SK-N-SH (cell line): ENCODE data around the gene DNAJA2. TPM values are rescaled to one million over a fixed set of nuclear protein-coding genes. Genes with fewer than 3 reads are reported as not detected.
"Not testable (repeated sequence)": the region's sequence is repeated elsewhere in the genome, so short reads cannot be mapped to it uniquely, and the experiment has no call there.

ENCODE experiments used
- CTCF ChIA-PET: fragments of 300-600, 350-600 bp; formaldehyde crosslinking; extraction: SDS; loops from one replicate; lab custom pipeline; 2021; lab: Yijun Ruan, JAX
- POLR2A ChIA-PET: fragments of 350-600 bp; sonication (Branson Sonifier 250); formaldehyde crosslinking; extraction: SDS; loops from one replicate; lab custom pipeline; 2020; ENCODE audit warnings: antibody characterized with exemption, inconsistent platforms; lab: Yijun Ruan, JAX
- DNase-seq: peaks from one replicate; pipeline ENCODE4 v3.0.0; 2012
- H2AFZ ChIP-seq: fragments of 200-600 bp; sonication (generic); 2 replicates; pipeline ENCODE4 v1.8.1; 2016; ENCODE audit warnings: antibody characterized with exemption, mild to moderate bottlenecking, low read depth
- H3F3A ChIP-seq: fragments of 200-600 bp; sonication (generic); replicated peaks from 2 replicates; pipeline ENCODE3; 2016; ENCODE audit warnings: antibody characterized with exemption, mild to moderate bottlenecking; ENCODE audit not compliant: insufficient read depth
- H3K27ac ChIP-seq, 2 experiments: fragments of 200-500 bp in 1 of 2; fragments of 200-600 bp in 1 of 2; sonication (Bioruptor generic) in 1 of 2; sonication (generic), shearing (Covaris generic) in 1 of 2; 2 replicates each; pipeline versions ENCODE4 v1.5.1 to v1.6.1; 2014 to 2016; ENCODE audit warnings: low read depth in 2 of 2, inconsistent platforms in 1 of 2, low read length in 1 of 2, mild to moderate bottlenecking in 1 of 2, mixed read lengths in 1 of 2
- H3K27me3 ChIP-seq: fragments of 200-600 bp; sonication (generic), shearing (Covaris generic); 2 replicates; pipeline ENCODE4 v1.6.1; 2016; ENCODE audit warnings: mixed run types; ENCODE audit not compliant: insufficient read depth
- H3K36me3 ChIP-seq, 2 experiments: fragments of 200-500 bp in 1 of 2; fragments of 200-600 bp in 1 of 2; sonication (Bioruptor generic) in 1 of 2; sonication (generic) in 1 of 2; replicated peaks in 1 of 2; 2 replicates each; pipeline versions ENCODE3 to v1.5.1; 2014 to 2016; ENCODE audit warnings: low read length in 1 of 2, mild to moderate bottlenecking in 1 of 2; ENCODE audit not compliant: insufficient read depth in 2 of 2, control insufficient read depth in 1 of 2
- H3K4me1 ChIP-seq, 2 experiments: fragments of 200-500 bp in 1 of 2; fragments of 200-600 bp in 1 of 2; sonication (Bioruptor generic) in 1 of 2; sonication (generic), shearing (Covaris generic) in 1 of 2; 2 replicates each; pipeline versions ENCODE4 v1.5.1 to v1.6.1; 2014 to 2016; ENCODE audit warnings: low read depth in 1 of 2, low read length in 1 of 2, mixed run types in 1 of 2; ENCODE audit not compliant: insufficient read depth in 2 of 2, control insufficient read depth in 1 of 2
- H3K4me2 ChIP-seq: fragments of 200-600 bp; sonication (generic), shearing (Covaris generic); 2 replicates; pipeline ENCODE4 v1.6.1; 2017; ENCODE audit warnings: mixed run types
- H3K4me3 ChIP-seq, 2 experiments: fragments of 200-500 bp in 1 of 2; fragments of 200-600 bp in 1 of 2; sonication (Bioruptor generic) in 1 of 2; sonication (generic), shearing (Covaris generic) in 1 of 2; 2 replicates each; pipeline versions ENCODE4 v1.5.1 to v1.8.1; 2014 to 2016; ENCODE audit warnings: low read depth in 2 of 2, inconsistent platforms in 1 of 2, low read length in 1 of 2, mild to moderate bottlenecking in 1 of 2, mixed read lengths in 1 of 2, moderate library complexity in 1 of 2
- H3K79me2 ChIP-seq: fragments of 200-600 bp; sonication (generic); 2 replicates; pipeline ENCODE4 v1.8.1; 2017; ENCODE audit warnings: mild to moderate bottlenecking; ENCODE audit not compliant: insufficient read depth
- H3K9ac ChIP-seq: fragments of 200-600 bp; sonication (generic); 2 replicates; pipeline ENCODE4 v1.6.1; 2017; ENCODE audit warnings: mixed run types
- H3K9me2 ChIP-seq: fragments of 200-600 bp; sonication (generic); 2 replicates; pipeline ENCODE4 v1.6.1; 2017; ENCODE audit warnings: mixed run types
- H3K9me3 ChIP-seq: fragments of 200-600 bp; sonication (generic); 2 replicates; pipeline ENCODE4 v1.6.1; 2017; ENCODE audit warnings: mixed run types, mild to moderate bottlenecking, moderate library complexity
- H4K20me1 ChIP-seq: fragments of 200-600 bp; sonication (generic); 2 replicates; pipeline ENCODE4 v1.6.1; 2017; ENCODE audit warnings: mild to moderate bottlenecking, mixed run types; ENCODE audit not compliant: insufficient read depth
- ELF1 ChIP-seq: IDR thresholded peaks from 2 replicates; pipeline ENCODE4 v1.4.0; 2012
- EP300 ChIP-seq, 2 experiments: IDR thresholded peaks; 2 replicates each; pipeline versions ENCODE4 v1.4.0 to v1.6.1; 2012; ENCODE audit warnings: borderline replicate concordance in 1 of 2, low read depth in 1 of 2, low read length in 1 of 2
- GABPA ChIP-seq: IDR thresholded peaks from 2 replicates; pipeline ENCODE4 v1.4.0; 2012; ENCODE audit warnings: low read depth, mild to moderate bottlenecking
- IRF3 ChIP-seq: fragments of 150-350 bp; IDR thresholded peaks from 2 replicates; pipeline ENCODE4 v1.6.1; 2016; ENCODE audit warnings: mild to moderate bottlenecking, low read depth, low read length
- JUND ChIP-seq: IDR thresholded peaks from 2 replicates; pipeline ENCODE4 v1.4.0; 2012
- NRF1 ChIP-seq: IDR thresholded peaks from 2 replicates; pipeline ENCODE4 v1.6.1; 2012; ENCODE audit warnings: low read depth, mild to moderate bottlenecking, low read length
- PBX3 ChIP-seq: IDR thresholded peaks from 2 replicates; pipeline ENCODE4; 2012
- POLR2AphosphoS5 ChIP-seq: IDR thresholded peaks from 2 replicates; pipeline ENCODE4 v1.6.1; 2012; ENCODE audit warnings: low read depth, low read length
- RAD21 ChIP-seq: IDR thresholded peaks from 2 replicates; pipeline ENCODE4 v1.6.1; 2012; ENCODE audit warnings: mild to moderate bottlenecking, low read length
- RCOR1 ChIP-seq: fragments of 150-350 bp; IDR thresholded peaks from 2 replicates; pipeline ENCODE4 v1.6.1; 2017; ENCODE audit warnings: antibody characterized with exemption, low read length
- RFX5 ChIP-seq: IDR thresholded peaks from 2 replicates; pipeline ENCODE4 v1.6.1; 2012; ENCODE audit warnings: mild to moderate bottlenecking, improper control_type of control experiment, low read length
- RXRA ChIP-seq: IDR thresholded peaks from 2 replicates; pipeline ENCODE4 v1.4.0; 2012; ENCODE audit warnings: low read depth, mild to moderate bottlenecking, borderline replicate concordance
- SMC3 ChIP-seq: IDR thresholded peaks from 2 replicates; pipeline ENCODE4 v1.6.1; 2012; ENCODE audit warnings: low read depth, low read length, improper control_type of control experiment
- YY1 ChIP-seq: IDR thresholded peaks from 2 replicates; pipeline ENCODE4 v1.4.0; 2012; ENCODE audit warnings: low read depth, mild to moderate bottlenecking
- ZBTB33 ChIP-seq: IDR thresholded peaks from 2 replicates; pipeline ENCODE4 v1.4.0; 2012; ENCODE audit warnings: low read depth, borderline replicate concordance
- WGBS: methylation state at CpG from one replicate; pipeline ENCODE4 v1.1.6; 2017; ENCODE audit warnings: low lambda C conversion rate; 5-methylcytosine and 5-hydroxymethylcytosine counted together
- polyA plus RNA-seq, 3 experiments: library from polyadenylated mRNA; depleted of rRNA; stranded (reverse); fragments of >200 nt; gene quantifications; 2 replicates each; pipeline ENCODE4 v1.2.3, GENCODE V29; 2012

Gene DNAJA2
- polyA plus RNA-seq, 1 of the 3 experiments (the other 2 are of a cell fraction): 9.7 TPM

GRCh38 chr16:47013172-47013571, 39.7 kb upstream of the DNAJA2 start:
- CTCF ChIA-PET: interaction anchor here (0.6 to 1.6 kb wide), 3 partner anchors 9 to 1193 kb away, joined by 3 to 4 read pairs (median 3); no protein-coding TSS in a partner anchor

GRCh38 chr16:47010812-47011211, 37.3 kb upstream of the DNAJA2 start:
- H3K9me2 ChIP-seq, H3K9ac ChIP-seq, H3F3A ChIP-seq, H3K9me3 ChIP-seq, H3K4me3 ChIP-seq, POLR2A ChIA-PET, H4K20me1 ChIP-seq, H2AFZ ChIP-seq, H3K4me1 ChIP-seq, H3K36me3 ChIP-seq, H3K79me2 ChIP-seq, CTCF ChIA-PET, H3K4me2 ChIP-seq, H3K27ac ChIP-seq, H3K27me3 ChIP-seq, DNase-seq: not testable (repeated sequence)
- 42% methylated on average over 2 of the region's 2 CpGs for WGBS

More at GRCh38 chr16:47013172-47013571, 39.7 kb upstream of the DNAJA2 start:
- Histone ChIP-seq H3F3A (no peaks in the 10 kb centered on the region), H3K27ac (no peak overlapping the region), H2AFZ (no peak overlapping the region), H3K9ac (no peak overlapping the region), H3K9me3 (no peaks in the 10 kb centered on the region), H3K4me1 (no peaks in the 10 kb centered on the region), H3K79me2 (no peaks in the 10 kb centered on the region), H3K4me2 (no peak overlapping the region), H3K27me3 (no peaks in the 10 kb centered on the region), H3K36me3 (no peaks in the 10 kb centered on the region), H4K20me1 (no peaks in the 10 kb centered on the region), H3K9me2 (no peaks in the 10 kb centered on the region), H3K4me3 (no peak overlapping the region)
- 71% methylated on average over 4 of the region's 4 CpGs for WGBS
- TF ChIP-seq NRF1 (no peak), JUND (no peak), GABPA (no peak), ZBTB33 (no peak), YY1 (no peak), ELF1 (no peak), IRF3 (no peak), POLR2AphosphoS5 (no peak), RAD21 (no peak), RXRA (no peak), SMC3 (no peak), EP300 (IDR thresholded peaks at IDR 0.05; ENCODE audit: borderline replicate concordance in 1 of 2, low read depth in 1 of 2, low read length in 1 of 2) (no peak), RCOR1 (no peak), PBX3 (no peak), RFX5 (no peak)
- no peak for DNase-seq
- POLR2A ChIA-PET: no interaction called here
